Activated CD8-positive, alpha-beta memory T cell treated with anti-CD3 and anti-CD28 coated beads, Interleukin-2, amount 10 ng/mL, durations not matched to agents 7 days and 5 days (primary cell): ENCODE results near the gene OPCML. TPM values are rescaled to one million over a fixed set of nuclear protein-coding genes. Genes with fewer than 3 reads are reported as not detected.

ENCODE experiments used
- ATAC-seq: fragments of 150-1000 bp; cut with Tn5 transposase; one replicate; pipeline ENCODE4 v1.10.0; 2021; ENCODE audit warnings: moderate library complexity
- CTCF ChIA-PET: fragments of 350-600 bp; sonication (Branson Sonifier 250); formaldehyde crosslinking; loops from one replicate; lab custom pipeline; 2021; ENCODE audit warnings: antibody characterized with exemption; lab: Charles Lee
- DNase-seq: peaks from one replicate; pipeline ENCODE4 v3.0.0-alpha.2; 2020
- H3K27ac Mint-ChIP-seq: one replicate; pipeline ENCODE4 v1.8.0; 2021; ENCODE audit warnings: mild to moderate bottlenecking, mixed read lengths
- H3K27me3 Mint-ChIP-seq: one replicate; pipeline ENCODE4 v1.8.0; 2021; ENCODE audit warnings: mixed read lengths
- H3K36me3 Mint-ChIP-seq: one replicate; pipeline ENCODE4 v1.8.0; 2021; ENCODE audit warnings: mild to moderate bottlenecking, mixed read lengths
- H3K4me1 Mint-ChIP-seq: one replicate; pipeline ENCODE4 v1.8.0; 2021; ENCODE audit warnings: mixed read lengths
- H3K4me3 Mint-ChIP-seq: one replicate; pipeline ENCODE4 v1.8.0; 2021; ENCODE audit warnings: mild to moderate bottlenecking, moderate library complexity, mixed read lengths
- H3K9me3 Mint-ChIP-seq: one replicate; pipeline ENCODE4 v1.8.0; 2022; ENCODE audit warnings: low read depth, mixed read lengths
- total RNA-seq, 2 experiments: library from RNA; stranded (reverse); gene quantifications; one replicate each; pipeline ENCODE4 v1.2.3, GENCODE V29; 2021

Gene OPCML
- total RNA-seq = not detected

DNA sequence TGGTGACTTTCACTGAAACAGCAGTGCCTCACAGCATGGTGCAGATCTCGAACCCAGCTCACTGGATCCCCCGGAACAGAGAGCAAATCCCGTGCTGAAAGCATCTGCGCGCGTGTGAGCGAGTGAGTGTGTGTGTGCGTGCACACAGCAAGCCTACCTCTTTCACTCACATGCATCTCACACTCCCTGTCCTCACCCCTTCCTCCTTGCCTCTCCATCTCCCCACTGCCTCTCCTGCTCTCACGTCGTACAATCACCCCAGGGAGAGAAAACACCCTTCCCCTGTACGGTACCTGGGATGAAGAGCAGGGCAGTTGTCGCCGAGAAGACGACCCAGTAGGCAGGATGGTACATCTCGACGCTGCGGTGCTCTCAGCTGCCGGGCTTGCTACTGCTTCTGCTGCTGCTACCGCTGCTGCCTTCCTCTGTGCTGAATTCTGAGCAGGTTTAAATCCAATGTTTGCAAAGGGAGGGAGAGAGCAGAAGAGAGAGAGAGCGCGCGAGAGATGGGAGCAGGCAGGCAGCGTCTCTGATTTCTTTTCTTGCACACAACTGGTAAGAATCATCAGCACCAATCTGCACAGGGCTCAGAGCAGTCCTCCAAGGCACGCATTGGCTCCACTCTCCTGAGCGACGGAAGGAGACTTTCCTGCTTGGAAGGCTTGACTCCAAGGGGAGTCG, at the start of gene OPCML:
Gene OPCML, minus strand, starts transcription at position 531 of the 681 bp plus-strand sequence.
- CTCF ChIA-PET = no interaction called here
- H3K9me3 Mint-ChIP-seq = no peaks in the 10 kb centered on the region
- no peaks in the 10 kb centered on the region for H3K36me3 Mint-ChIP-seq
- ATAC-seq = no peak
- H3K4me1 Mint-ChIP-seq = no peaks in the 10 kb centered on the region
- no peak within 1 kb of the TSS for H3K27ac Mint-ChIP-seq
- H3K4me3 Mint-ChIP-seq = no peak within 1 kb of the TSS
- no peak for DNase-seq
- H3K27me3 Mint-ChIP-seq = peaks cover 43% of the 10 kb centered on the region

DNA sequence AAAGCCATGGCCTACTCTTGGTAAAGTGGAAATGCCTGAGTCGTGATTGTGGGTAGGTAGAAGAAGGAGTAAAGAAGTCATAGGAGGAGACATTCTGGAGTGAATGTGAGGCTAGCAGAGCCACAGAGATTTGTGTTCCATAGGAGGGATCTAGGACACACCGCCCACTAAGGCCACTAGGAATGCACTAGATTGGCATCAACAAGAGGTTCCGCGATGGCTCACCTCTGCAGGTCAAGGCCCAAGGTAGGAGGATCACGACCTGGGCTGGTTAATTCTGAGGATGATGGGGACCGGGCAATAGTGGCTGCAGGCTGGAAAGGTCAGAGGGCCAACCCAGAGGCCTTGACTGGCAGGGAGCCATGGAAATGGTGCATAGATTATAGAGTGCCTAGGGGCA, 48.8 kb upstream of the OPCML start:
- H3K27ac Mint-ChIP-seq = no peak overlapping the region
- no peak for ATAC-seq
- H3K4me1 Mint-ChIP-seq = no peaks in the 10 kb centered on the region
- DNase-seq = no peak
- CTCF ChIA-PET = no interaction called here
- H3K36me3 Mint-ChIP-seq = no peaks in the 10 kb centered on the region
- H3K27me3 Mint-ChIP-seq = no peaks in the 10 kb centered on the region
- H3K9me3 Mint-ChIP-seq = no peaks in the 10 kb centered on the region
- no peak overlapping the region for H3K4me3 Mint-ChIP-seq

DNA sequence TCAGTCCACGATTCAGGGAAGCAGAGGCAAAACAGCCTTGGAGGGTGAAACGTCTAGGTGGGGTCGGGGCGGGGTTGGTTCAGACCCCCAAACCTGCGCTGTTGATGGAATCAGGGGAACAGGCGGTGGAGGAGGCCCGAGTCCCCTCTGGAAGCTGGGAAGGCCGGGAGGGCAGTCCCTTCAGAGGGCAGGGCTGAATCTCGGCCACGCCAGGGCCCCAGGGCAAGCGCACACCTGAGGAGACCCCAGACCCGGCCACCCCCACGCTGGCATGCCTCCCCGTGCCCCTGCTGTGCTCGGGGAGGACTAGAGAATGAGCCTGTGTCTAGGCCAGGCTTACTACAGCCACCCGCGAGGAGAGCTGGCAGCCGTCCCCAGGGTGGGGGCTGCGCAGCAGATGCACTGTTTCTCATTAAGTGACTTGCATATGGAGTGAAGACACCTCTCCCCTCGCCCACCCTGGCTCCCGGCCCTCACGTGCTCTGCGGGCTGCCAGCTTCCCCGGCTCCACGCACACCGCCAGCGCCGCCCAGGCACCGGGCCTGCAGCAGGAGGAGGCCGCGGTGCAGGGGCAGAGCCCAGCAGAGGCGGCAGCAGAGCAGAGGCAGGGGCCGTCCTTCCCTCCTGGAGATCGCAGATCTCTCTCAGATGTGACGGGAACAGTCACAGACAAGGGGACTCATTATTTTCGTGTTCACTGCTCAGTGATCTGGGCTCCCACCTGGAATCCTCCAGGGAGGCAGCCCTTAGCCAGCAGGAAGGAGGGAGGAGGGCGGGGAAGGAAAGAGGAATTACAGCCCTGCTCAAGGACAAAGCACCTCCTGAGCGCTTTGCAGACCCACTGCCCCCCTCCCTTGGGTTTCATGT, 47.1 kb upstream of the OPCML start:
- ATAC-seq = no peak
- H3K4me3 Mint-ChIP-seq = no peak overlapping the region

DNA sequence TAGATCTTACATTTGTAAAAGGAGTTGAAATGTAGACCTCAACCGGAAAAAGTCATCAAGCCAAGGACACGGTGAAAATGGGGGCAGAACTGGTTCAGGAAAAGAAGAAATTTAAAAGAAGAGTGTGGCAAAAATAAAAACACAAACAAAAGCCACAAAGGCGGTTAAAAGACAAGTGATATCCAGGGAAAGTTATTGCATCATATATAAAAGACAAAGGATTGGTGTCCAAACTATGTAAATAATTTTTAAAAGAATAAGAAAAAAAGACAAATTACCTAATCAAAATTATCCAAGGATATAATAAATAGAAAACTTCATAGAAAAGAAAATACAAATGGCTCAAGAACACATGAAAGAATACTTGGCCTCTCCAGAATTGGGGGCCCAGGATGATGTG, 45.1 kb upstream of the OPCML start:
- Mint-ChIP-seq H3K4me3 (no peak overlapping the region), H3K4me1 (no peaks in the 10 kb centered on the region)

More for the DNA sequence above, 47.1 kb upstream of the OPCML start:
- Mint-ChIP-seq H3K27ac (no peak overlapping the region), H3K36me3 (no peaks in the 10 kb centered on the region), H3K9me3 (no peaks in the 10 kb centered on the region), H3K27me3 (no peaks in the 10 kb centered on the region), H3K4me1 (no peaks in the 10 kb centered on the region)
- CTCF ChIA-PET = no interaction called here
- DNase-seq = no peak

DNA sequence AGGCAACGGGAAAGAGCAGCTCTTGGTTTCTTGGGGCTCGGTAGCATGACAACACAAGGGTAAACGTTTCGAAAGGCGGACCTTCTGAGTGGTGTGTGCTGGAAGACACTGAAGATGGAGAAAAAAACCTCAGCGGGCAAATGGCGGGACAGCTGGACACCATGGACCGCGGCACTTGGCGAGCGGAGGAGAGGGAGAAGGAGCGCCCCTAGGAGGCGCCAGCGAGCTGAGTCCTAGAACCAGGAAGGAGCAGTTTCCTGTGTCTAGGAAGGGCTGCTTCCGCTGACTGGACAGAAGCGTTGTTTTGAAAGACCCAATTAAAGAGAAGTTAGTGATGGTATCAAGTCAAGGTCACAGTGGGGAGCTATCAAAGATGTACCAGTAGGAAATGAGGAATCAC, 44.0 kb upstream of the OPCML start:
- H3K27me3 Mint-ChIP-seq = no peaks in the 10 kb centered on the region
- H3K4me1 Mint-ChIP-seq = no peaks in the 10 kb centered on the region
- CTCF ChIA-PET = no interaction called here
- H3K27ac Mint-ChIP-seq = no peak overlapping the region
- no peak for ATAC-seq
- no peaks in the 10 kb centered on the region for H3K36me3 Mint-ChIP-seq
- H3K9me3 Mint-ChIP-seq = no peaks in the 10 kb centered on the region
- DNase-seq = no peak
- no peak overlapping the region for H3K4me3 Mint-ChIP-seq

More for the DNA sequence above, 45.1 kb upstream of the OPCML start:
- CTCF ChIA-PET = no interaction called here
- Mint-ChIP-seq H3K36me3 (no peaks in the 10 kb centered on the region), H3K27me3 (no peaks in the 10 kb centered on the region), H3K9me3 (no peaks in the 10 kb centered on the region), H3K27ac (no peak overlapping the region)
- no peak for DNase-seq
- no peak for ATAC-seq

DNA sequence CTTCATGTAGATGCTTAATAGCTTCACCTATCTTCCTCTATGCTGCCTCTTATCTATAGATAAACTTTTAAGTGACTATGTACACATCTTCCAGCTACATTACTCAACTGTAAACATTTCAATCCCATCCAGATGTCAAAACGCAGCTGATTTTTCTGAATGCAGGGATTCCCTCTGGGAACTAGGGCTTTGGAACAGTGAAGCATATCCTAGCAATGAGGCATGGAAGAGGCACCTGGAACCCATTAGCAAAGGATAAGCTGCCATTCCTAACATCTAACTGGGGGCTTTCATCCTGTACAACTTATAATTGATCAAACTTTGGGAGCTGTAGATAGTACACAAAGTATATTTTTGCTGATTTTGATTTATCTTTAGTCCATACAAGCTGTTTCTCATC, 40.8 kb upstream of the OPCML start:
- no peak overlapping the region for H3K4me3 Mint-ChIP-seq
- H3K27ac Mint-ChIP-seq = no peak overlapping the region
- DNase-seq (no peak), ATAC-seq (no peak)
- H3K9me3 Mint-ChIP-seq = no peaks in the 10 kb centered on the region
- no peaks in the 10 kb centered on the region for H3K36me3 Mint-ChIP-seq
- no peaks in the 10 kb centered on the region for H3K27me3 Mint-ChIP-seq
- no peaks in the 10 kb centered on the region for H3K4me1 Mint-ChIP-seq
- CTCF ChIA-PET = no interaction called here

DNA sequence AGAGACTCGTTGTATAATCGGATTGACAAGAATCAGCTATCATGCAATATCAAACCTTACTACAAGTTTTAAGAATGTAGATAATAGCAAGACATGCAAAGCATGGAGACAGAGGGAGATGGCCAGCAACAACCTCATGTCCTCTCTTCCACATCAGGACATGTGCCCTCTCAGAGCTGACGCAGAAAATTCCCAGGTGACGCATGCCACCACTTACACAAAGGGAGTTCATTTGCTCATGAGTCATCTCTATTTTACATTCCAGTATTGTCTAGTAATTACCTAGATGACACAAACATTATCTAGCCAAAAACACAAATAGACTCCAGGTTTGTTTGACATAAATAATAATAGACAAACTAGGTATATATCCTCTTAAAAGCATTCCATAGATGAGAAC, 38.1 kb upstream of the OPCML start:
- Mint-ChIP-seq H3K36me3 (no peaks in the 10 kb centered on the region), H3K4me1 (no peaks in the 10 kb centered on the region), H3K9me3 (no peaks in the 10 kb centered on the region), H3K27me3 (no peaks in the 10 kb centered on the region), H3K27ac (no peak overlapping the region), H3K4me3 (no peak overlapping the region)
- ATAC-seq = no peak
- no peak for DNase-seq
- CTCF ChIA-PET = no interaction called here

DNA sequence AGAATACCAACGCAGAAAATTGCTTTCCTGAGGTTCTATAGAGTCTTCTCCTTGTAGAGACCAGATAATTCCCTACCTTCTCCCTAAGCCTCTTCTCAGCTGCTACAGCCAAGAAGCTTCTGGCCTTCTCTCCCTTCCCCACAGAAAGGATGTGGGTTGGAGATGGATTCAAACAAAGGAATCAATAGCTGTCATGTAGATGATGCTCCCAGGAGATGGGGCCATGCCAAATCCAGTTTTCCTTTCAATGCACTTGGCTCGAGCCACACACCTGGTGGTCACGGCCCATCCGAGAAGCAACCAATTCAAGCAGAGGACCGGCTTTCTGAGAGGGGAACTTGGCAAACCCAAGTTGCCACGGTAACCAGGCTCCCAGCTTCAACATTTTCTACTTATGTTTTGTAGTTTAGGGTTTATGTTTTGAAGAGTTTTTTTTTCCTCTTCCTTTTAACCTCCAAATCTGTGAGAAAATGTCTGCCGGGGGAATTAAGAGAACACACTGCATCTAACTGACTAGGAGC, 31.3 kb upstream of the OPCML start:
- Mint-ChIP-seq H3K4me1 (no peaks in the 10 kb centered on the region), H3K27ac (no peak overlapping the region), H3K36me3 (no peaks in the 10 kb centered on the region), H3K4me3 (no peak overlapping the region), H3K27me3 (no peaks in the 10 kb centered on the region), H3K9me3 (no peaks in the 10 kb centered on the region)
- CTCF ChIA-PET = no interaction called here
- ATAC-seq (no peak), DNase-seq (no peak)

DNA sequence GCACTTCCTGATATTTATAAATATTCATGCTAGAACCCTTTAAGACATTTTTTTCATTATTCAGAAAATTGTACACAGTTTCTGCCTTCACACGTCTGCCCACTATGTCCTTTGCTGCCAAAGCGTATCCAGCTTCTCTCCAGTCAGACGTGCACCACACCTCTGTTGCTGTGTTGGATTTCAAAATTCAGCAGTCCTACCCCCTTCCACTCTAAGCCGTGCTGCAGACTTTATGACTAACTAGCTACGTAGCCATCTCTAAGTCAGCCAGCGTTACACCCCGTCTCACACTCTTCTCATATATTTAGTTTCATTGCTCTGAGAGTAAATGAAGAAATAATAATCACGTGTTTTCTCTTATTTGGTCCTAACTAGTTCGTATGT, 28.2 kb upstream of the OPCML start:
- DNase-seq (no peak), ATAC-seq (no peak)
- H3K27ac Mint-ChIP-seq = no peak overlapping the region
- H3K36me3 Mint-ChIP-seq = no peaks in the 10 kb centered on the region
- no peaks in the 10 kb centered on the region for H3K4me1 Mint-ChIP-seq
- H3K9me3 Mint-ChIP-seq = no peaks in the 10 kb centered on the region
- CTCF ChIA-PET = interaction anchor here (0.6 kb wide), 1 partner anchor 61 kb away, joined by 4 read pairs; no protein-coding TSS in a partner anchor
- no peak overlapping the region for H3K4me3 Mint-ChIP-seq
- no peaks in the 10 kb centered on the region for H3K27me3 Mint-ChIP-seq

DNA sequence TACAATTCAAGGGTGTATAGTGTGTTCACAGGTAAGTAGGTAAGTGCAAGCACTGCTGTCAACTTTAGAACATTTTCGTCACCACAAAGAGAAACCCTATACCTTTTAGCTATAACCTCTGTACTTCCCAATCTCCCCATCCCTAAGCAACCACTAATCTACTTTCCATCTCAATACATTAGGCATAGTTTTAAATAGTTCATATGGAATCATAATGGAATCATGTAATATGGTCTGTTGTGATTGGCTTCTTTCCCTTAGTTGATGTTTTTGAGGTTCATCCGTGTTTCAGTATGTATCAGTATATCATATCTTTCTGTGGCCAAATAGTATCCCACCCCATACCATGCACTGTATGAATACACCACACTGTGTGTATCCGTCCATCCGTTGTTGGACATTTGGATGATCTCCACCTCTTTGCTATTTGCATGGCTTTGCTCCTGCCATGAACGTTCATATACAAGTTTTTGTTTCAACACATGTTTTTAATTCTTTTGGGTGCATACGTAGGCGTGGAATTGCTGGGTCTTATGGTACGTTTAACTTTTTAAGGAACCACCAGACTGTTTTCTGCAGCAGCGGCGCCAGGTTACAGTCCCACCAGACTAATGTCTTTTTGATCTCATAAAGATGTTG, 27.7 kb upstream of the OPCML start:
- no peak for DNase-seq
- Mint-ChIP-seq H3K4me1 (no peaks in the 10 kb centered on the region), H3K9me3 (no peaks in the 10 kb centered on the region), H3K27me3 (no peaks in the 10 kb centered on the region), H3K4me3 (no peak overlapping the region), H3K27ac (no peak overlapping the region), H3K36me3 (no peaks in the 10 kb centered on the region)
- CTCF ChIA-PET = interaction anchor here (0.7 kb wide), 1 partner anchor 425 kb away, joined by 6 read pairs; no protein-coding TSS in a partner anchor
- no peak for ATAC-seq

DNA sequence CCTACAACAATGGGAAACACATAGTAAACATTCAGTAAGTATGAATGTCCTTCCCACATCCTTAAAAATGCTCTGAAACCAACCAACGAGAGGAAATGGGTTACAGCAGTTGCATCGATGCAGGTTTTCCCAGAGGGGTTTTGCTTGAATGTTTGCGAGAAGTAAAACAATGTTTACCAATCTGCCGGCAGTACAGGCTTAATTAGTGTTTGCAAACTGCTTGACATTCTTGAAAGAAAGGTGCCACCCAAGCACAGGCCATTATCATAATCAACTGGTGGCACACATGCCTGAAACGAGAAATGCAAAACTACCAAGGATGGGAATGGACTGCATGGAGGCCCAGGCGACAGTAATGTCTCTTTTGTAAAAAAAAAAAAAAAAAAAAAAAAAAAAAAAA, 27.1 kb upstream of the OPCML start:
- no peaks in the 10 kb centered on the region for H3K36me3 Mint-ChIP-seq
- H3K27ac Mint-ChIP-seq = no peak overlapping the region
- DNase-seq (no peak), ATAC-seq (no peak)
- no peak overlapping the region for H3K4me3 Mint-ChIP-seq
- no peaks in the 10 kb centered on the region for H3K4me1 Mint-ChIP-seq
- no peaks in the 10 kb centered on the region for H3K9me3 Mint-ChIP-seq
- no peaks in the 10 kb centered on the region for H3K27me3 Mint-ChIP-seq
- CTCF ChIA-PET = interaction anchor here (0.7 kb wide), 1 partner anchor 425 kb away, joined by 6 read pairs; no protein-coding TSS in a partner anchor

DNA sequence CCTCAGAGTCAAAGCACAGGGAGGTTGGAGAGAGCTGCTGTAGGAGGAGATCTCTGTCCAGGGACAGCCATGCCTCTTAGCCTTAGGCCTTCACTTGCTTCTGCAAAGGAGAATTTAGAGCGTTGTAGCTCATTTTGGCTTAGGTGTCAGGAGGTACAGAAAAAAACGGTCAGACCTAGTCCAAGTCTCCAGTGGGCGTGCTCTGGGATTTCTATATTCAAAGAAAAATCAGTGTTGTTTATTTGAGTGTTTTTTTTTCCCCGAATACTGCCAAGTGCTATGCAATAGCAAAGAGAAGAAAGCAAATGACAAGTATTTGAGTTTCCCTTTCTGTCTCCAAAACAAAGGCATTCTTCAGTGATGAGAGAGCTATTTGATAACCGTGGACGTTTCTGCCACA, 22.7 kb upstream of the OPCML start:
- no peak for ATAC-seq
- Mint-ChIP-seq H3K9me3 (no peaks in the 10 kb centered on the region), H3K4me3 (no peak overlapping the region), H3K4me1 (no peaks in the 10 kb centered on the region), H3K27ac (no peak overlapping the region), H3K27me3 (no peaks in the 10 kb centered on the region), H3K36me3 (no peaks in the 10 kb centered on the region)
- no peak for DNase-seq
- CTCF ChIA-PET = no interaction called here

DNA sequence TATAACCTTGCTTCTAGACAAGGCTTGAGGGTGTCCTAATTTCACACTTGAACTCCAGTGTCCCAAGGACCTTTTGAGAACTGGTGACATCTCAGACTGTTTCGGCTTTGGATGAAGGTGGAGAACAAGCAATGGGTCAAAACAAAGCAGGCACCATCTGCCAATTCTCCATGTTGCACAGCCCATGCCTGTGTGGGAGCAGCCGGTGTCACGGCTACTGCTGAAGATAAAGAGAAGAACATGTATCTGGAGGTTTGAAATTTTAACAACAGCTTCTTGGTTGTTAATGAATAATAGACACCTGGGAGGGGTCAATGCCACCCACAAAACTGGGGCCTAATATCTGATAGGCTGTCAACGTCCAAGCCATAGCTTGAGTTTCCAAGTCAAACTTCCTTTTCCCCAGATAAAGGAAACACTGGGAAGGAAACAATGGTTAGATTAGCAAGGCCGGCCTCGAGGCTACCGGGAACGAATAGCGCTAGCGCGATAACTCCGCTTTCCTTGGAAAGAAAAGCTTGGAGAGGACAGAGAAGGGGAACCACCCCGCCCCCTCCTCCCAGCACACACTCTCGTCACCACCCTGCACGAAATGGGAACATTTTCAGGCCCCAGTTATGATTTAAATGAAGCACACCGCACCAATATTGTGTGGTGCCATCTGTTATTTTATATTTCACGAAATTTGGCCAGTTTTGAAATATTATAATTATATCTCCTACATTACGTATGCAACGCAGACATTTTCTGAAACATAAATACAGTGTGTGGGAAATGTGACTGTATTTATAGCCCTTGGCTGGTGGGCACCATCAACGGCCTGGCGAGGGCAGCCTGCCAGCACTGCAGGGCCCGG, 21.8 kb upstream of the OPCML start:
- ATAC-seq (no peak), DNase-seq (no peak)
- CTCF ChIA-PET = no interaction called here
- no peak overlapping the region for H3K27ac Mint-ChIP-seq
- H3K4me3 Mint-ChIP-seq = no peak overlapping the region
- no peaks in the 10 kb centered on the region for H3K36me3 Mint-ChIP-seq
- no peaks in the 10 kb centered on the region for H3K27me3 Mint-ChIP-seq
- no peaks in the 10 kb centered on the region for H3K9me3 Mint-ChIP-seq
- no peaks in the 10 kb centered on the region for H3K4me1 Mint-ChIP-seq
